NT2/D1 (cell line): ENCODE results near the gene DDX43.

ENCODE experiments used
- SUZ12 ChIP-seq: IDR thresholded peaks from 2 replicates; pipeline ENCODE4 v1.6.1; 2011; ENCODE audit not compliant: insufficient read length, insufficient read depth; ENCODE audit errors: extremely low read depth
- YY1 ChIP-seq: IDR thresholded peaks from 2 replicates; pipeline ENCODE4 v1.6.1; 2011; ENCODE audit not compliant: insufficient read length, insufficient read depth
- ZNF274 ChIP-seq: IDR thresholded peaks from 2 replicates; pipeline ENCODE4 v1.6.1; 2011; ENCODE audit warnings: mild to moderate bottlenecking, low read depth, low read length

DNA sequence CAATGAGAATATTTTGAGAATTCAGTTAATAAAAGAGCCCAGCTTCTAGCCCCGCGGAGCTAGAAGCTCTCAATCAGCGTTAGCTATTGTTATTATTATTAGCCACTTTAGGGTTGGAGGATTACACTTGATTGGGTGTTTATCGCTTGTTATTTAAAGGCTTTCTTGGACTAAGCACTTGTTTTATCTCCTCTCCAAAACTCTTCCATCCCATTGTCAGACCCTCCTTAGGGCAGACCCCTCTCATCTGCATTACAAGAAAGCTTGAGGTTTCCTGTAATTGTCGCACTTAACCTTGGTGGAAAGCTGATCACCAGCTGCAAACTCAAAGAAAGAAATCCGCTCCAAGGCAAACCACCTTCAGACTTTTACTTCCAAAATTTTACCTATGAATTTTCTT is 45.3 kb upstream of the DDX43 start:
- TF ChIP-seq YY1 (no peak), ZNF274 (no peak), SUZ12 (no peak)
